ENCODE data around the gene CRYBA2. TPM values are rescaled to one million over a fixed set of nuclear protein-coding genes. Genes with fewer than 3 reads are reported as not detected.

The CRYBA2 gene
- total RNA-seq, 4 donors from 2014 or later: 2.4 to 14.2 (median 9.4) TPM; not detected in 1

- peak in 1 of 3 donors; percentile 42 for DNase-seq
- Histone ChIP-seq H3K27me3 (peaks cover 3 to 56% of the 10 kb centered on the region in 2 donors), H3K36me3 (no peaks in the 10 kb centered on the region), H3K4me1 (peaks cover 0 to 52% (median 12%) of the 10 kb centered on the region in 4 donors), H3K27ac (no peak overlapping the region), H3K4me3 (peak overlapping the region in 2 of 4 donors; percentile 34 to 40), H3K9me3 (no peaks in the 10 kb centered on the region)
- TF ChIP-seq CTCF (IDR thresholded peaks at IDR 0.05): no peak
- TF ChIP-seq POLR2A (IDR thresholded peaks at IDR 0.05): no peak
These were observed 12.4 kb downstream of the CRYBA2 start for GRCh38 chr2:218980735-218981389.

- H3K27ac ChIP-seq: no peak overlapping the region
- H3K36me3 ChIP-seq: no peaks in the 10 kb centered on the region
- DNase-seq: peak; percentile 71 to 93 (median 92)
- H3K4me3 ChIP-seq: peak overlapping the region in 2 of 4 donors; percentile 32 to 37
- H3K4me1 ChIP-seq: peaks cover 0 to 45% (median 11%) of the 10 kb centered on the region in 4 donors
- peaks cover 3 to 49% of the 10 kb centered on the region in 2 donors for H3K27me3 ChIP-seq
- H3K9me3 ChIP-seq: no peaks in the 10 kb centered on the region
- TF ChIP-seq CTCF (IDR thresholded peaks at IDR 0.05) (peak; percentile 41 to 96 (median 92)), POLR2A (IDR thresholded peaks at IDR 0.05) (peak in 1 of 2 donors; percentile 19)
These were observed 13.1 kb downstream of the CRYBA2 start for GRCh38 chr2:218979846-218980734.

GRCh38 chr2:218975060-218975777 lies 18.0 kb downstream of the CRYBA2 start:
- no peak overlapping the region for H3K4me3 ChIP-seq
- peak overlapping the region in 2 of 4 donors; percentile 85 to 87 for H3K27ac ChIP-seq
- TF ChIP-seq POLR2A (IDR thresholded peaks at IDR 0.05) (no peak), CTCF (IDR thresholded peaks at IDR 0.05) (peak in 2 of 6 experiments; percentile 22 to 58)
- peaks cover 0 to 1% of the 10 kb centered on the region in 2 donors for H3K27me3 ChIP-seq
- peaks cover 0 to 7% (median 0%) of the 10 kb centered on the region in 4 donors for H3K4me1 ChIP-seq
- H3K9me3 ChIP-seq: no peaks in the 10 kb centered on the region
- no peaks in the 10 kb centered on the region for H3K36me3 ChIP-seq
- peak in 1 of 3 donors; percentile 84 for DNase-seq

GRCh38 chr2:218970894-218971293 lies 22.3 kb downstream of the CRYBA2 start:
- no peaks in the 10 kb centered on the region for H3K4me1 ChIP-seq
- no peaks in the 10 kb centered on the region for H3K36me3 ChIP-seq
- no peak for DNase-seq
- no peaks in the 10 kb centered on the region for H3K9me3 ChIP-seq
- TF ChIP-seq CTCF (IDR thresholded peaks at IDR 0.05): no peak
- no peak for TF ChIP-seq POLR2A (IDR thresholded peaks at IDR 0.05)
- H3K4me3 ChIP-seq: no peak overlapping the region
- H3K27me3 ChIP-seq: no peaks in the 10 kb centered on the region
- no peak overlapping the region for H3K27ac ChIP-seq

- TF ChIP-seq CTCF (IDR thresholded peaks at IDR 0.05): no peak
- no peak for TF ChIP-seq POLR2A (IDR thresholded peaks at IDR 0.05)
- DNase-seq: peak in 1 of 3 donors; percentile 7
- H3K27ac ChIP-seq: no peak overlapping the region
These were observed 29.0 kb downstream of the CRYBA2 start for GRCh38 chr2:218964041-218964771.

More at GRCh38 chr2:218964041-218964771, 29.0 kb downstream of the CRYBA2 start:
- H3K36me3 ChIP-seq: no peaks in the 10 kb centered on the region
- no peaks in the 10 kb centered on the region for H3K9me3 ChIP-seq
- H3K4me3 ChIP-seq: no peak overlapping the region
- peaks cover 0 to 36% of the 10 kb centered on the region in 2 donors for H3K27me3 ChIP-seq
- H3K4me1 ChIP-seq: peaks cover 0 to 19% (median 7%) of the 10 kb centered on the region in 4 donors
